Mesenchymal stem cell (in vitro differentiated cells and primary cell): Measurements from ENCODE around the gene SNX24.

Experiments used
- DNase-seq: peaks from one replicate; pipeline ENCODE4 v3.0.0-alpha.2; 2013
- H2AFZ ChIP-seq: one replicate; pipeline ENCODE4 v1.6.1; 2013; ENCODE audit warnings: low read depth, mild to moderate bottlenecking, control low read depth, inconsistent platforms, low read length, moderate library complexity
- H2AK5ac ChIP-seq: 2 replicates; pipeline ENCODE4 v1.6.1; 2013; ENCODE audit warnings: low read length, moderate library complexity, mild to moderate bottlenecking, inconsistent platforms; ENCODE audit not compliant: severe bottlenecking
- H2BK120ac ChIP-seq: one replicate; pipeline ENCODE4 v1.6.1; 2013; ENCODE audit warnings: low read depth, mild to moderate bottlenecking, inconsistent platforms, low read length, moderate library complexity
- H2BK12ac ChIP-seq, 2 experiments: one replicate each; pipeline ENCODE4 v1.6.1; 2013; ENCODE audit warnings: inconsistent platforms in 2 of 2, low read length in 2 of 2, mild to moderate bottlenecking in 2 of 2, moderate library complexity in 2 of 2, control low read depth in 1 of 2
- H2BK15ac ChIP-seq: one replicate; pipeline ENCODE4 v1.6.1; 2013; ENCODE audit warnings: mild to moderate bottlenecking, low read depth, inconsistent platforms; ENCODE audit not compliant: poor library complexity, severe bottlenecking
- H2BK5ac ChIP-seq: 2 replicates; pipeline ENCODE4 v1.6.1; 2013; ENCODE audit warnings: low read depth, mild to moderate bottlenecking, low read length, control low read depth, inconsistent platforms; ENCODE audit not compliant: poor library complexity, severe bottlenecking
- H3K14ac ChIP-seq, 2 experiments: one replicate each; pipeline ENCODE4 v1.6.1; 2013; ENCODE audit warnings: inconsistent platforms in 2 of 2, low read length in 2 of 2, control low read depth in 1 of 2, mild to moderate bottlenecking in 1 of 2, moderate library complexity in 1 of 2
- H3K18ac ChIP-seq, 2 experiments: one replicate each; pipeline ENCODE4 v1.6.1; 2013; ENCODE audit warnings: inconsistent platforms in 2 of 2, low read length in 2 of 2, control low read depth in 1 of 2, low read depth in 1 of 2, mild to moderate bottlenecking in 1 of 2
- H3K23ac ChIP-seq, 2 experiments: one replicate each; pipeline ENCODE4 v1.6.1; 2013; ENCODE audit warnings: inconsistent platforms in 2 of 2, low read length in 2 of 2, mild to moderate bottlenecking in 2 of 2, moderate library complexity in 2 of 2, control low read depth in 1 of 2
- H3K27ac ChIP-seq: 2 replicates; pipeline ENCODE4 v1.5.1; 2013; ENCODE audit warnings: mild to moderate bottlenecking, moderate library complexity, low read length, control low read depth, inconsistent platforms; ENCODE audit not compliant: poor library complexity, severe bottlenecking
- H3K27me3 ChIP-seq, 2 experiments: 2 replicates each; pipeline versions ENCODE4 v1.6.1 to v1.7.0; 2013; ENCODE audit warnings: low read length in 2 of 2, mild to moderate bottlenecking in 2 of 2, moderate library complexity in 2 of 2, control low read depth in 1 of 2, inconsistent platforms in 1 of 2; ENCODE audit not compliant: control insufficient read depth in 1 of 2, insufficient read depth in 1 of 2
- H3K36me3 ChIP-seq, 2 experiments: 2 replicates each; pipeline versions ENCODE4 v1.6.1 to v1.7.0; 2013; ENCODE audit warnings: low read length in 2 of 2, control low read depth in 1 of 2, inconsistent platforms in 1 of 2, low read depth in 1 of 2, mild to moderate bottlenecking in 1 of 2; ENCODE audit not compliant: insufficient read depth in 2 of 2, control insufficient read depth in 1 of 2
- H3K4ac ChIP-seq, 2 experiments: one replicate each; pipeline ENCODE4 v1.6.1; 2013; ENCODE audit warnings: inconsistent platforms in 2 of 2, low read length in 2 of 2, mild to moderate bottlenecking in 2 of 2, moderate library complexity in 2 of 2, control low read depth in 1 of 2, low read depth in 1 of 2
- H3K4me1 ChIP-seq: 2 replicates; pipeline ENCODE4 v1.6.1; 2013; ENCODE audit warnings: low read depth, low read length, control low read depth; ENCODE audit not compliant: control insufficient read depth, insufficient read depth
- H3K4me2 ChIP-seq: 2 replicates; pipeline ENCODE4 v1.6.1; 2013; ENCODE audit warnings: low read length, mild to moderate bottlenecking, inconsistent platforms; ENCODE audit not compliant: poor library complexity, severe bottlenecking
- H3K4me3 ChIP-seq, 2 experiments: 2 replicates each; pipeline versions ENCODE4 v1.5.1 to v1.7.0; 2013; ENCODE audit warnings: low read length in 2 of 2, mild to moderate bottlenecking in 2 of 2, control low read depth in 1 of 2, low read depth in 1 of 2; ENCODE audit not compliant: insufficient read depth in 1 of 2
- H3K79me1 ChIP-seq: replicated peaks from 2 replicates; pipeline ENCODE4 v1.6.1; 2013; ENCODE audit warnings: mild to moderate bottlenecking, control low read depth, low read length, inconsistent platforms; ENCODE audit not compliant: poor library complexity, severe bottlenecking
- H3K9ac ChIP-seq: 2 replicates; pipeline ENCODE4 v1.7.0; 2013; ENCODE audit warnings: mild to moderate bottlenecking, low read length, moderate library complexity
- H3K9me3 ChIP-seq: 2 replicates; pipeline ENCODE4 v1.7.0; 2013; ENCODE audit warnings: mild to moderate bottlenecking, low read length; ENCODE audit not compliant: control insufficient read depth
- H4K8ac ChIP-seq: one replicate; pipeline ENCODE4 v1.6.1; 2013; ENCODE audit warnings: inconsistent platforms, mild to moderate bottlenecking, low read length, moderate library complexity
- H4K91ac ChIP-seq: one replicate; pipeline ENCODE4 v1.6.1; 2013; ENCODE audit warnings: mild to moderate bottlenecking, low read length, inconsistent platforms
- WGBS: methylation state at CpG from one replicate; pipeline ENCODE4 v1.1.7; 2013; ENCODE audit warnings: mixed read lengths; 5-methylcytosine and 5-hydroxymethylcytosine counted together

The SNX24 gene

GRCh38 chr5:122978644-122979297, 133.4 kb downstream of the SNX24 start:
- no peak overlapping the region for H4K91ac ChIP-seq
- no peaks in the 10 kb centered on the region for H3K9me3 ChIP-seq
- H3K27ac ChIP-seq: no peak overlapping the region
- no peak overlapping the region for H2AFZ ChIP-seq
- no peak overlapping the region for H2BK5ac ChIP-seq
- H3K4me1 ChIP-seq: no peaks in the 10 kb centered on the region
- no peak overlapping the region for H2AK5ac ChIP-seq
- H3K36me3 ChIP-seq: peaks cover 0 to 6% of the 10 kb centered on the region in 2 experiments
- H3K79me1 ChIP-seq: peaks cover 17% of the 10 kb centered on the region
- no peak overlapping the region for H4K8ac ChIP-seq
- H2BK12ac ChIP-seq: no peak overlapping the region
- no peak overlapping the region for H3K18ac ChIP-seq
- DNase-seq: no peak
- H2BK15ac ChIP-seq: no peak overlapping the region
- H3K4ac ChIP-seq: no peak overlapping the region
- H3K9ac ChIP-seq: no peak overlapping the region
- H3K23ac ChIP-seq: no peak overlapping the region
- no peak overlapping the region for H3K14ac ChIP-seq
- H3K4me2 ChIP-seq: no peak overlapping the region
- WGBS: 97% methylated on average over 5 of the region's 5 CpGs
- H3K27me3 ChIP-seq: no peaks in the 10 kb centered on the region
- H2BK120ac ChIP-seq: no peak overlapping the region
- H3K4me3 ChIP-seq: no peak overlapping the region

GRCh38 chr5:122981846-122982245, 136.4 kb downstream of the SNX24 start:
- H2BK12ac ChIP-seq: no peak overlapping the region
- H3K27me3 ChIP-seq: no peaks in the 10 kb centered on the region
- no peak overlapping the region for H3K4me3 ChIP-seq
- DNase-seq: no peak
- H2AFZ ChIP-seq: no peak overlapping the region
- H3K4ac ChIP-seq: no peak overlapping the region
- no peak overlapping the region for H2BK15ac ChIP-seq
- H3K27ac ChIP-seq: no peak overlapping the region
- no peak overlapping the region for H3K14ac ChIP-seq
- no peaks in the 10 kb centered on the region for H3K9me3 ChIP-seq
- no peak overlapping the region for H3K4me2 ChIP-seq
- 73% methylated on average over 2 of the region's 2 CpGs for WGBS
- no peak overlapping the region for H3K23ac ChIP-seq
- no peak overlapping the region for H2BK120ac ChIP-seq
- H3K4me1 ChIP-seq: no peaks in the 10 kb centered on the region
- peaks cover 12% of the 10 kb centered on the region for H3K79me1 ChIP-seq
- H4K8ac ChIP-seq: no peak overlapping the region
- H2BK5ac ChIP-seq: no peak overlapping the region
- no peak overlapping the region for H3K18ac ChIP-seq
- no peak overlapping the region for H2AK5ac ChIP-seq
- no peak overlapping the region for H3K9ac ChIP-seq
- H3K36me3 ChIP-seq: peaks cover 0 to 3% of the 10 kb centered on the region in 2 experiments
- no peak overlapping the region for H4K91ac ChIP-seq

GRCh38 chr5:122982376-122982775, 137.0 kb downstream of the SNX24 start:
- Histone ChIP-seq H3K4me1 (no peaks in the 10 kb centered on the region), H4K8ac (no peak overlapping the region), H3K9ac (no peak overlapping the region), H4K91ac (no peak overlapping the region), H3K79me1 (peaks cover 16% of the 10 kb centered on the region), H2BK5ac (no peak overlapping the region), H3K4me2 (no peak overlapping the region), H3K27me3 (no peaks in the 10 kb centered on the region), H3K4ac (no peak overlapping the region), H2BK15ac (no peak overlapping the region), H3K9me3 (no peaks in the 10 kb centered on the region), H3K18ac (no peak overlapping the region), H3K14ac (no peak overlapping the region), H2BK120ac (no peak overlapping the region), H3K27ac (no peak overlapping the region), H3K23ac (no peak overlapping the region), H3K4me3 (no peak overlapping the region), H3K36me3 (peaks cover 0 to 3% of the 10 kb centered on the region in 2 experiments), H2AFZ (no peak overlapping the region), H2BK12ac (no peak overlapping the region), H2AK5ac (no peak overlapping the region)
- no CpG with 5 or more reads among the region's 1 CpG for WGBS
- DNase-seq: no peak

GRCh38 chr5:122984425-122984824, 139.0 kb downstream of the SNX24 start:
- Histone ChIP-seq H3K36me3 (peaks cover 0 to 3% of the 10 kb centered on the region in 2 experiments), H4K91ac (no peak overlapping the region), H3K27ac (no peak overlapping the region), H3K27me3 (no peaks in the 10 kb centered on the region), H3K4ac (no peak overlapping the region), H3K9ac (no peak overlapping the region), H3K4me1 (no peaks in the 10 kb centered on the region), H4K8ac (no peak overlapping the region), H3K4me2 (no peak overlapping the region), H3K23ac (no peak overlapping the region), H3K79me1 (peaks cover 17% of the 10 kb centered on the region), H2AK5ac (no peak overlapping the region), H3K18ac (no peak overlapping the region), H3K14ac (no peak overlapping the region), H2BK120ac (no peak overlapping the region), H2AFZ (no peak overlapping the region), H2BK12ac (no peak overlapping the region), H3K9me3 (no peaks in the 10 kb centered on the region), H2BK5ac (no peak overlapping the region), H2BK15ac (no peak overlapping the region), H3K4me3 (no peak overlapping the region)
- no peak for DNase-seq
- 81% methylated on average over 2 of the region's 3 CpGs for WGBS
